ENCODE results near the gene LRRC8D. TPM values are rescaled to one million over a fixed set of nuclear protein-coding genes. Genes with fewer than 3 reads are reported as not detected.
"Not testable (repeated sequence)": the region's sequence is repeated elsewhere in the genome, so short reads cannot be mapped to it uniquely, and the experiment has no call there.

LRRC8D gene
- total RNA-seq, 4 donors from 2014 or later = 12.0 to 47.4 (median 17.8) TPM

DNA sequence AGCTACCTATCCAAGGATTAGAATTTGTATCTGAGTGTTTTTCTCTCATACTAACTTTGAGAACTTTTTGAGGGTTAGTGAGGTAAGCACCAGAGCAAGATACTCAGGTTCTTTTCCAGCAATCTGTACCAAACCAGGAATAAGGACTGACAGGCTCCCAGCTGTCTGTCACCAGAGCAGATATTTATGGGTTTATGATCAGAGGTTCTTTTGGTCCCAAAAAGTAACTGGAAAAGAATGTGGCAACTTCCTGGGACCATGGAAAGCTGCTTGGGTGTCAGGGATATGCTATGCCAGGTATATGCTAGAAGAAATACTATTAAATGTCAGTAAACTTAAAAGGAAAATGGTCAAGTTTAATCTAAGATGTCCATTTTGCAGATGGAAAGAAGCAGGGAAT lies 98.3 kb downstream of the LRRC8D start:
- no peak for DNase-seq
- H3K27ac ChIP-seq = no peak overlapping the region
- TF ChIP-seq, protein P1, sequence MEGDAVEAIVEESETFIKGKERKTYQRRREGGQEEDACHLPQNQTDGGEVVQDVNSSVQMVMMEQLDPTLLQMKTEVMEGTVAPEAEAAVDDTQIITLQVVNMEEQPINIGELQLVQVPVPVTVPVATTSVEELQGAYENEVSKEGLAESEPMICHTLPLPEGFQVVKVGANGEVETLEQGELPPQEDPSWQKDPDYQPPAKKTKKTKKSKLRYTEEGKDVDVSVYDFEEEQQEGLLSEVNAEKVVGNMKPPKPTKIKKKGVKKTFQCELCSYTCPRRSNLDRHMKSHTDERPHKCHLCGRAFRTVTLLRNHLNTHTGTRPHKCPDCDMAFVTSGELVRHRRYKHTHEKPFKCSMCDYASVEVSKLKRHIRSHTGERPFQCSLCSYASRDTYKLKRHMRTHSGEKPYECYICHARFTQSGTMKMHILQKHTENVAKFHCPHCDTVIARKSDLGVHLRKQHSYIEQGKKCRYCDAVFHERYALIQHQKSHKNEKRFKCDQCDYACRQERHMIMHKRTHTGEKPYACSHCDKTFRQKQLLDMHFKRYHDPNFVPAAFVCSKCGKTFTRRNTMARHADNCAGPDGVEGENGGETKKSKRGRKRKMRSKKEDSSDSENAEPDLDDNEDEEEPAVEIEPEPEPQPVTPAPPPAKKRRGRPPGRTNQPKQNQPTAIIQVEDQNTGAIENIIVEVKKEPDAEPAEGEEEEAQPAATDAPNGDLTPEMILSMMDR (IDR thresholded peaks at IDR 0.05) = no peak
- no peak for TF ChIP-seq POLR2A (IDR thresholded peaks at IDR 0.05)
- no peak overlapping the region for H3K4me3 ChIP-seq
- H3K36me3 ChIP-seq = no peaks in the 10 kb centered on the region
- peaks cover 0 to 5% of the 10 kb centered on the region in 2 donors for H3K9me3 ChIP-seq
- intact Hi-C loops (cut with DNase I; ENCODE audit: low total_unique reads) = no loop called here
- H3K27me3 ChIP-seq = no peaks in the 10 kb centered on the region
- H3K4me1 ChIP-seq = no peaks in the 10 kb centered on the region

DNA sequence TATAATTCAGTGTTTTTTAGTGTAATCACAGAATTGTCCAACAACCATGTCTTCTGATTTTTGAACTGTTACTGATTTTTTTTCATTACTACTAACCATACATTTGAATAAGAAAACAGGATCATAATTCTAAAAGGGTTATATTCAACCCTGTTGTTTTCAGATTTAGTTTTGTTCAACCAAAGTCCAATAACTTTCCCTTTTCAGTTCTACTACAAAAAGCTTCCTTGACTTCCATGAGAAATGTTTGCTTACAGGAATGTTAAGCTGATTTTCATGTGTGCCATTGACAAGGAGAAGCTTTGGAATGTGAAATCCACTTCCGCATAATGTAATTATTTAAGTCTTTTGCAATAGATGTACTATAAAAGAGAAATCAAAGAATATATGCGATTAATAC lies 102.1 kb downstream of the LRRC8D start:
- no peak overlapping the region for H3K4me3 ChIP-seq
- DNase-seq = no peak
- H3K27ac ChIP-seq = no peak overlapping the region
- no peaks in the 10 kb centered on the region for H3K27me3 ChIP-seq
- TF ChIP-seq POLR2A (IDR thresholded peaks at IDR 0.05) = no peak
- TF ChIP-seq, protein P1 (IDR thresholded peaks at IDR 0.05) = no peak
- no peaks in the 10 kb centered on the region for H3K4me1 ChIP-seq
- H3K9me3 ChIP-seq = peaks cover 0 to 5% of the 10 kb centered on the region in 2 donors
- intact Hi-C loops (cut with DNase I; ENCODE audit: low total_unique reads) = no loop called here
- H3K36me3 ChIP-seq = no peaks in the 10 kb centered on the region

DNA sequence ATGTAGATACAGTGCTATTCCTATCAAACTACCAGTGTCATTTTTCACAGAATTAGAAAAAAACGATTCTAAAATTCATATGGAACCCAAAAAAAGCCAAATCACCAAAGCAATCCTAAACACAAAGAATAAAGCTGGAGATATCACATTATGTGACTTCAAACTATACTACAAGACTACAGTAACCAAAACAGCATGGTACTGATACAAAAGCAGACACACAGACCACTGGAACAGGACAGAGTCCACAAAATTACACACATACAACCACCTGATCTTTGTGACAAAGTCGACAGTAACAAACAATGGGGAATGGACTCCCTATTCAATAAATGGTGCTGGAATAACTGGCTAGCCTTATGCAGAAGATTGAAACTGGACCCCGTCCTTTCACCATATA lies 102.7 kb downstream of the LRRC8D start:
- intact Hi-C loops (cut with DNase I; ENCODE audit: low total_unique reads) = no loop called here
- no peak overlapping the region for H3K27ac ChIP-seq

DNA sequence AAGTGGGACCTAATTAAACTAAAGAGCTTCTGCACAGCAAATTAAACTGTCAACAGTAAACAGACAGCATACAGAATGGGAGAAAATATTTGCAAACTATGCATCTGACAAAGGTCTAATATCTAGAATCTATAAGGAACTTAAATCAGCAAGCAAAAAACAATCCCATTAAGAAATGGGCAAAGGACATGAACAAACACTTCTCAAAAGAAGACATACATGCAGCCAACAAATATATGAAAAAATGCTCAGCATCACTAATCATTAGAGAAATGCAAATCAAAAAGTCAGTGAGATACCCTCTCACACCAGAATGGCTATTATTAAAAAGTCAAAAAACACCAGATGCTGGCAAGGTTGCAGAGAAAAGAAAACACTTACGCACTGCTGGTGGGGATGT lies 103.2 kb downstream of the LRRC8D start:
- H3K36me3 ChIP-seq; H3K27ac ChIP-seq; DNase-seq; intact Hi-C loops (cut with DNase I; ENCODE audit: low total_unique reads); H3K27me3 ChIP-seq; H3K9me3 ChIP-seq; H3K4me3 ChIP-seq; H3K4me1 ChIP-seq: not testable (repeated sequence)

More for the DNA sequence above, 102.7 kb downstream of the LRRC8D start:
- Histone ChIP-seq H3K36me3 (no peaks in the 10 kb centered on the region), H3K4me3 (no peak overlapping the region), H3K27me3 (no peaks in the 10 kb centered on the region), H3K9me3 (peaks cover 0 to 5% of the 10 kb centered on the region in 2 donors), H3K4me1 (no peaks in the 10 kb centered on the region)
- no peak for DNase-seq
- TF ChIP-seq POLR2A (IDR thresholded peaks at IDR 0.05) = no peak
- TF ChIP-seq, protein P1 (IDR thresholded peaks at IDR 0.05) = no peak

DNA sequence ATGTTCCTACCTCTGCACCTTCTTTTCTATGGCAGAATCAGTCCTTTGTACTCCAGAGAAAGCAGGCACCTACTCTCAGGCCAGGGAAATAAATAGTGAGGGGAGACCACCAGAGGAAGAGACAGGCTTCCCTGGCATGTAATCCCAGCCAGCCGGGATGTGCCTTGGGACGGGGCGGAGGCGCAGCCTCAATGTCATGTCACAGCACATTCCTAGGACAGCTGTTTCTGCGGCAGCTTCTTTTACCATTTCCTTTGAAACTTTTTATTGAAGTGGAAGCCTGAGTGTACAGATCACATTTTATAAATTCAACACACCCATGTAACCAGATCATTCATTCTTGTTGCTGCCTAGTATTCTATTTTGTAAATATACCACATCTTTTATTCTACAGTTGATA lies 106.2 kb downstream of the LRRC8D start:
- no peaks in the 10 kb centered on the region for H3K4me1 ChIP-seq
- DNase-seq = no peak

More for the DNA sequence above, 106.2 kb downstream of the LRRC8D start:
- intact Hi-C loops (cut with DNase I; ENCODE audit: low total_unique reads) = no loop called here
- no peaks in the 10 kb centered on the region for H3K36me3 ChIP-seq
- no peak overlapping the region for H3K27ac ChIP-seq
- peaks cover 0 to 5% of the 10 kb centered on the region in 2 donors for H3K9me3 ChIP-seq
- no peaks in the 10 kb centered on the region for H3K27me3 ChIP-seq
- TF ChIP-seq, protein P1 (IDR thresholded peaks at IDR 0.05) = no peak
- TF ChIP-seq POLR2A (IDR thresholded peaks at IDR 0.05) = no peak
- no peak overlapping the region for H3K4me3 ChIP-seq
